OCI-LY7 (cell line): Measurements from ENCODE around the gene ACACB. TPM values are rescaled to one million over a fixed set of nuclear protein-coding genes. Genes with fewer than 3 reads are reported as not detected.
A peak's percentile ranks its signal among the peaks of the same experiment; 100 is the strongest.

ENCODE experiments used
- BruUV-seq: library from RNA; stranded (reverse); fragments of 400-500 nt; replicated peaks from 2 replicates; lab custom pipeline; 2021; lab: Mats Ljungman, UMichigan
- CTCF ChIA-PET: fragments of 300-600 bp; sonication (Branson Sonifier 250); formaldehyde crosslinking; loops from one replicate; lab custom pipeline; 2022; ENCODE audit warnings: antibody characterized with exemption; ENCODE audit not compliant: unreplicated experiment; lab: Charles Lee
- POLR2A ChIA-PET: fragments of 300-600 bp; sonication (Branson Sonifier 250); formaldehyde crosslinking; loops from one replicate; lab custom pipeline; 2022; ENCODE audit warnings: antibody characterized with exemption; lab: Charles Lee
- DNase-seq: peaks from one replicate; pipeline ENCODE4 v3.0.0-alpha.2; 2015; ENCODE audit warnings: low spot score
- H2AFZ ChIP-seq: fragments of 200-600 bp; sonication (generic), shearing (Covaris generic); 2 replicates; pipeline ENCODE4 v1.6.1; 2014; ENCODE audit warnings: mild to moderate bottlenecking, antibody characterized with exemption, low read length, moderate library complexity
- H3K27ac ChIP-seq: fragments of 200-600 bp; sonication (generic); 2 replicates; pipeline ENCODE4 v1.5.1; 2014; ENCODE audit warnings: mixed run types, low read depth, mild to moderate bottlenecking, moderate library complexity, low read length, inconsistent platforms; ENCODE audit not compliant: poor library complexity, severe bottlenecking
- H3K36me3 ChIP-seq: fragments of 200-600 bp; sonication (generic); 2 replicates; pipeline ENCODE4 v1.6.1; 2014; ENCODE audit warnings: mild to moderate bottlenecking, antibody characterized with exemption, low read length, moderate library complexity, mixed read lengths; ENCODE audit not compliant: insufficient read depth
- H3K4me1 ChIP-seq: fragments of 200-600 bp; sonication (generic); 2 replicates; pipeline ENCODE4 v1.5.1; 2014; ENCODE audit warnings: mild to moderate bottlenecking, low read length; ENCODE audit not compliant: insufficient read depth, poor library complexity, severe bottlenecking
- H3K4me2 ChIP-seq: fragments of 200-600 bp; sonication (generic); 2 replicates; pipeline ENCODE4 v1.6.1; 2014; ENCODE audit warnings: mild to moderate bottlenecking, low read length
- H3K4me3 ChIP-seq: fragments of 200-600 bp; sonication (generic); 2 replicates; pipeline ENCODE4 v1.5.1; 2014; ENCODE audit warnings: mild to moderate bottlenecking, low read depth, low read length; ENCODE audit not compliant: poor library complexity, severe bottlenecking
- H3K79me2 ChIP-seq: fragments of 200-600 bp; sonication (generic); 2 replicates; pipeline ENCODE4 v1.6.1; 2016; ENCODE audit warnings: low read depth, mild to moderate bottlenecking, low read length, moderate library complexity, mixed read lengths; ENCODE audit not compliant: insufficient read depth
- H3K9me2 ChIP-seq: fragments of 200-600 bp; sonication (generic); 2 replicates; pipeline ENCODE4 v1.6.1; 2016; ENCODE audit warnings: mild to moderate bottlenecking, low read length, mixed read lengths; ENCODE audit not compliant: insufficient read depth
- H3K9me3 ChIP-seq: fragments of 200-600 bp; sonication (generic); 2 replicates; pipeline ENCODE4 v1.6.1; 2014; ENCODE audit warnings: mild to moderate bottlenecking, mixed run types, low read length, mixed read lengths
- H4K20me1 ChIP-seq: fragments of 200-600 bp; sonication (generic); 2 replicates; pipeline ENCODE4 v1.6.1; 2014; ENCODE audit warnings: mild to moderate bottlenecking, antibody characterized with exemption, low read length, moderate library complexity, mixed read lengths; ENCODE audit not compliant: insufficient read depth
- CTCF ChIP-seq: fragments of 200-600 bp; sonication (generic); conservative IDR thresholded peaks from 2 replicates; pipeline ENCODE4 v1.5.1; 2014; ENCODE audit warnings: mild to moderate bottlenecking, antibody characterized with exemption, low read length, moderate library complexity, mixed read lengths
- EZH2phosphoT487 ChIP-seq: fragments of 200-600 bp; sonication (generic); IDR thresholded peaks from 2 replicates; pipeline ENCODE4 v1.6.1; 2018; ENCODE audit warnings: low read depth, borderline replicate concordance, mild to moderate bottlenecking, mixed run types, antibody characterized with exemption, low read length, moderate library complexity, mixed read lengths
- intact Hi-C: fragments of 100-400 bp; cut with micrococcal nuclease; formaldehyde crosslinking; loops from one replicate; pipeline ENCODE4 v1.10.0; 2022; ENCODE audit not compliant: unreplicated experiment
- total RNA-seq, 2 experiments: library from RNA; depleted of rRNA in 1 of 2; stranded (reverse); fragments of >200 nt in 1 of 2; shearing (Covaris generic) in 1 of 2; gene quantifications; 2 replicates each; pipeline ENCODE4 v1.2.3, GENCODE V29; 2014 to 2022

Gene ACACB
- total RNA-seq, 2 experiments from 2014 or later = 19.7 to 45.1 TPM

- peak within 1 kb of the TSS; percentile 84 for H2AFZ ChIP-seq
These were observed 18.8 kb upstream of the ACACB start, which contains the start of gene UNG for GRCh38 chr12:109097435-109098182. Gene UNG (plus strand): TSS chr12:109097597. CDS start chr12:109097680, 83 bp downstream.

GRCh38 chr12:109098183-109098604, 18.2 kb upstream of the ACACB start:
- ChIA-PET POLR2A (interaction anchor here (0.8 kb wide), 1 partner anchor 461 kb away, joined by 3 read pairs; no protein-coding TSS in a partner anchor), CTCF (interaction anchor here (0.7 kb wide), 1 partner anchor 9 kb away, joined by 3 read pairs; no protein-coding TSS in a partner anchor)
- H3K4me2 ChIP-seq = peak overlapping the region; percentile 71
- H3K9me3 ChIP-seq = no peaks in the 10 kb centered on the region
- TF ChIP-seq CTCF = no peak
- TF ChIP-seq EZH2phosphoT487 = no peak
- peak overlapping the region; percentile 2 for H3K27ac ChIP-seq
- H3K36me3 ChIP-seq = peaks cover 50% of the 10 kb centered on the region
- intact Hi-C loops = loop anchor here (10.0 kb wide), 1 partner anchor 463 kb away; the partner anchor contains the start of gene SELPLG
- 0 out of 2 replicates have a peak, but pooled peaks cover 4% of the 10 kb centered on the region for H4K20me1 ChIP-seq
- peaks cover 53% of the 10 kb centered on the region for H3K4me1 ChIP-seq
- H3K4me3 ChIP-seq = peak overlapping the region; percentile 87
- no peak for DNase-seq
- H3K9me2 ChIP-seq = no peaks in the 10 kb centered on the region
- H2AFZ ChIP-seq = no peak overlapping the region
- no TSS peak for BruUV-seq
- H3K79me2 ChIP-seq = peaks cover 29% of the 10 kb centered on the region

More at GRCh38 chr12:109097435-109098182, 18.8 kb upstream of the ACACB start, which contains the start of gene UNG:
- Histone ChIP-seq H3K4me2 (peak within 1 kb of the TSS; percentile 85), H3K4me3 (peak within 1 kb of the TSS; percentile 87), H3K36me3 (peaks cover 45% of the 10 kb centered on the region), H3K27ac (peak within 1 kb of the TSS; percentile 74), H3K9me2 (no peaks in the 10 kb centered on the region), H4K20me1 (0 out of 2 replicates have a peak, but pooled peaks cover 4% of the 10 kb centered on the region), H3K9me3 (no peaks in the 10 kb centered on the region), H3K79me2 (peaks cover 34% of the 10 kb centered on the region), H3K4me1 (peaks cover 53% of the 10 kb centered on the region)
- POLR2A ChIA-PET = interaction anchor here (0.6 to 0.9 kb wide), 6 partner anchors 8 to 1390 kb away, joined by 4 to 9 read pairs (median 4); no protein-coding TSS in a partner anchor
- intact Hi-C loops = loop anchor here (2.0 to 10.0 kb wide), 2 partner anchors 57 to 463 kb away; partner anchors contain the start of gene SELPLG
- TF ChIP-seq EZH2phosphoT487 (no peak), CTCF (no peak)
- CTCF ChIA-PET = interaction anchor here (0.6 kb wide), 1 partner anchor 449 kb away, joined by 4 read pairs; no protein-coding TSS in a partner anchor
- BruUV-seq = no TSS peak
- peak; percentile 97 for DNase-seq
